Smooth muscle cell (in vitro differentiated cells): ENCODE results near the gene GNAS-AS1. TPM values are rescaled to one million over a fixed set of nuclear protein-coding genes. Genes with fewer than 3 reads are reported as not detected.

ENCODE experiments used
- DNase-seq: peaks from one replicate; lab custom pipeline; 2025; ENCODE audit not compliant: unreplicated experiment; lab: John Stamatoyannopoulos, UW
- H2AFZ ChIP-seq: fragments of 200-600 bp; sonication (generic); 2 replicates; pipeline ENCODE4 v1.6.0; 2016; ENCODE audit warnings: antibody characterized with exemption, low read depth, mild to moderate bottlenecking
- H3F3A ChIP-seq: fragments of 200-600 bp; sonication (generic); 2 replicates; pipeline ENCODE4 v1.6.0; 2017; ENCODE audit warnings: antibody characterized with exemption, low read depth
- H3K27ac ChIP-seq: fragments of 200-600 bp; sonication (generic); 2 replicates; pipeline ENCODE4 v1.5.1; 2016; ENCODE audit warnings: low read depth, mild to moderate bottlenecking
- H3K27me3 ChIP-seq: fragments of 200-600 bp; sonication (generic); 2 replicates; pipeline ENCODE4 v1.6.1; 2016; ENCODE audit warnings: low read depth, mild to moderate bottlenecking
- H3K36me3 ChIP-seq: fragments of 200-600 bp; sonication (generic); 2 replicates; pipeline ENCODE4 v1.5.1; 2016; ENCODE audit warnings: low read depth
- H3K4me1 ChIP-seq: fragments of 200-600 bp; sonication (generic); 2 replicates; pipeline ENCODE4 v1.5.1; 2016; ENCODE audit warnings: low read depth
- H3K4me2 ChIP-seq: fragments of 200-600 bp; sonication (generic); 2 replicates; pipeline ENCODE4 v1.6.0; 2016; ENCODE audit warnings: mild to moderate bottlenecking
- H3K4me3 ChIP-seq: fragments of 200-600 bp; sonication (generic); 2 replicates; pipeline ENCODE4 v1.5.1; 2016; ENCODE audit warnings: mild to moderate bottlenecking
- H3K79me2 ChIP-seq: fragments of 200-600 bp; sonication (generic); 2 replicates; pipeline ENCODE4 v1.6.0; 2016; ENCODE audit warnings: low read depth, mild to moderate bottlenecking
- H3K9ac ChIP-seq: fragments of 200-600 bp; sonication (generic); 2 replicates; pipeline ENCODE4 v1.6.0; 2016; ENCODE audit warnings: low read depth
- H3K9me3 ChIP-seq: fragments of 200-600 bp; sonication (generic); replicated peaks from 2 replicates; pipeline ENCODE4 v1.5.1; 2016; ENCODE audit warnings: low read depth
- H4K20me1 ChIP-seq: fragments of 200-600 bp; sonication (generic); 2 replicates; pipeline ENCODE4 v1.6.0; 2016; ENCODE audit warnings: low read depth
- WGBS: methylation state at CpG from one replicate; pipeline ENCODE4 v1.1.7; 2016; ENCODE audit warnings: low lambda C conversion rate; 5-methylcytosine and 5-hydroxymethylcytosine counted together
- polyA plus RNA-seq: library from polyadenylated mRNA; unstranded; fragments of >200 nt; fragmentation: Nextera tagmentation; extraction: Ambion mirVana; gene quantifications from 2 replicates; pipeline ENCODE4 v1.2.1, GENCODE V29; 2016
- total RNA-seq: library from RNA; depleted of rRNA; stranded (reverse); fragments of >200 nt; gene quantifications from 2 replicates; pipeline ENCODE4 v1.2.3, GENCODE V29; 2014
- TF ChIP-seq, protein P1 (sequence below): fragments of 200-600 bp; sonication (generic); IDR thresholded peaks from 2 replicates; pipeline ENCODE4 v1.5.1; 2017; ENCODE audit warnings: borderline replicate concordance, mild to moderate bottlenecking, antibody characterized with exemption; ENCODE audit not compliant: insufficient read depth, poor library complexity, severe bottlenecking

The GNAS-AS1 gene
- total and polyA plus RNA-seq, 2 experiments from 2014 or later = 0.40 TPM; not detected in 1

DNA sequence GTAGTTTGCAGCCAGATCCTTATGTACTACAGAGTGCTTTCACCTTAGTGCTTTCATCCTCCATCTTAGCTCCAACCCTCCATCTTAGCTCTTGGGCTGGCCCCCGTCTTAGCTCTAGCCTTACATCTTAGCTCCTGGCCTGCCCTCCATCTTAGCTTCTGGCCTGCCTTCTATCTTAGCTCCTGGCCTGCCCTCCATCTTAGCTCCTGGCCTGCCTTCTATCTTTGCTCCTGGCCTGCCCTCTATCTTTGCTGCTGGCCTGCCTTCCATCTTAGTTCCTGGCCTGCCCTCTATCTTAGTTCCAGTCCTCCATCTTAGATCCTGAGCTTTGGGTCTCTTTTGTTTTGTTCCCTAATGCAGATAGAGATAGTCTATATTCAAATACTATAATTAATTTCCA lies 23.8 kb upstream of the GNAS-AS1 start:
- Histone ChIP-seq H3K9ac (no peak overlapping the region), H3K79me2 (no peaks in the 10 kb centered on the region), H3K36me3 (no peaks in the 10 kb centered on the region), H4K20me1 (no peaks in the 10 kb centered on the region), H2AFZ (no peak overlapping the region), H3K4me2 (no peak overlapping the region), H3F3A (no peaks in the 10 kb centered on the region), H3K27me3 (no peaks in the 10 kb centered on the region), H3K4me1 (peaks cover 34% of the 10 kb centered on the region), H3K4me3 (no peak overlapping the region), H3K9me3 (no peaks in the 10 kb centered on the region), H3K27ac (no peak overlapping the region)
- TF ChIP-seq, protein P1, sequence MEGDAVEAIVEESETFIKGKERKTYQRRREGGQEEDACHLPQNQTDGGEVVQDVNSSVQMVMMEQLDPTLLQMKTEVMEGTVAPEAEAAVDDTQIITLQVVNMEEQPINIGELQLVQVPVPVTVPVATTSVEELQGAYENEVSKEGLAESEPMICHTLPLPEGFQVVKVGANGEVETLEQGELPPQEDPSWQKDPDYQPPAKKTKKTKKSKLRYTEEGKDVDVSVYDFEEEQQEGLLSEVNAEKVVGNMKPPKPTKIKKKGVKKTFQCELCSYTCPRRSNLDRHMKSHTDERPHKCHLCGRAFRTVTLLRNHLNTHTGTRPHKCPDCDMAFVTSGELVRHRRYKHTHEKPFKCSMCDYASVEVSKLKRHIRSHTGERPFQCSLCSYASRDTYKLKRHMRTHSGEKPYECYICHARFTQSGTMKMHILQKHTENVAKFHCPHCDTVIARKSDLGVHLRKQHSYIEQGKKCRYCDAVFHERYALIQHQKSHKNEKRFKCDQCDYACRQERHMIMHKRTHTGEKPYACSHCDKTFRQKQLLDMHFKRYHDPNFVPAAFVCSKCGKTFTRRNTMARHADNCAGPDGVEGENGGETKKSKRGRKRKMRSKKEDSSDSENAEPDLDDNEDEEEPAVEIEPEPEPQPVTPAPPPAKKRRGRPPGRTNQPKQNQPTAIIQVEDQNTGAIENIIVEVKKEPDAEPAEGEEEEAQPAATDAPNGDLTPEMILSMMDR = no peak
- DNase-seq = no peak
- 84% methylated on average over 1 of the region's 1 CpG for WGBS

DNA sequence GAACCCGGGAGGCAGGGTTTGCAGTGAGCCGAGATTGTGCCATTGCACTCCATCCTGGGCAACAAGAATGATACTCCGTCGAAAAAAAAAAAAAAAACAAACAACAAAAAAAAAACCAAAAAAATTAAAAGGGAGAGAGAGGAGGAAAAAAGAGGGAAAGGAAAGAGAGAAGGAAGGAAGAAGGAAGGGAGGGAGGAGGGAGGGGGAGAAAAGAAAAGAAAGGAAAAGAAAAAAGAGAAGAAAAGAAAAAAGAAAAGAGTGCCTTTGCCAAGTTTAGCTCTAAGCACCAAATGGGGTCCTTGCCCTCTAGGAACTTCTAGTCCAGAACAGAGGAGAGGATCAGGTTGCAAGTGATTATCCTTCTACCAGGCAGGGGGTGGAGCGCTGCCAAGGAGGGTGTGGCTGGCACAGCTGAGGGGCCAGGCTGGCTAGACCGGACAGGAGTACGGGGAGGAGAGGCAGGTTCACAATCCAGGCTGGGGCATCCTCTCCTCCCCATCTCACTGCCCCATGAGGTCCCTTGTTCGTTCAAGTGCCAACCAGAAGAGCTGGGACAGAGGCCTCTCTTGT lies 20.9 kb upstream of the GNAS-AS1 start:
- Histone ChIP-seq H2AFZ (no peak overlapping the region), H3K79me2 (no peaks in the 10 kb centered on the region), H3K9ac (no peak overlapping the region), H3K4me1 (peaks cover 14% of the 10 kb centered on the region), H3K4me2 (no peak overlapping the region), H3F3A (no peaks in the 10 kb centered on the region), H3K9me3 (no peaks in the 10 kb centered on the region), H4K20me1 (no peaks in the 10 kb centered on the region), H3K27me3 (no peaks in the 10 kb centered on the region), H3K27ac (no peak overlapping the region), H3K4me3 (no peak overlapping the region), H3K36me3 (no peaks in the 10 kb centered on the region)
- DNase-seq = no peak
- WGBS = 94% methylated on average over 8 of the region's 8 CpGs
- TF ChIP-seq, protein P1 = no peak

DNA sequence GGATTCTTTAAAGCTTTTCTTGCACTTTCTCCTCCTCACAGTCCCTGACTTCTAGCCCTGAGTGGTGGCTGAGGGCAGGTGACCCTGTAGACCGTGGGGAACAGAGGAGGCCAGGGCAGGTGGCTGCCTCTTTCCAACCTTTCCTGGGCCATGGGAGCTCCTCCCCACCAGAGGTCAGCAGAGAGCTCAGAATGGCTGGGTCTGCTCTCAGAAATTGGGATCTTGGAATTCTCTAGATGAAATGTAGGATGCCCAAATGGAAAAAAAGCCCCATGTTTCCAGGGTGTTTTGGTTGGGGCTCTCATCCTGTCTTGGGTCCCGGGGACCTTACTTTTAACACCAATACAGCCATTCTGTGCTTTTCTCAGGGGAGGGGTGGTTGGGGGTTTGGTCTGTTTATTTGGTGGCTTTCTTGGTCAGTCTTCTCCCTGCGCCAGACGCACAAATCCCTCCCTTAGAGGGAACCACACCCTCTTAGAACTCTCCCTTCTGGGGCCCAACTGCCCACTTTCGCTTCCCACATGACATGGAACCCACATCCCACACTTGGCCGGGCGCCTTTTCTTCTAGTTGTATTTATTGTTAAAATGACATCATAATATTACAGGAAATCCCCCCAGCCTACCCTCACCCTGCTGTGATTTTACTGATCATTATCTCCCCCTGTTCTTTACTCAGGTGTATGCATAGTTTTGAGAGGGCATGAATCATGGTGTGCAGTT lies 19.8 kb upstream of the GNAS-AS1 start:
- peak; percentile 16 for DNase-seq
- Histone ChIP-seq H3K4me3 (no peak overlapping the region), H3K79me2 (no peaks in the 10 kb centered on the region), H3K9ac (no peak overlapping the region), H3K4me1 (peaks cover 8% of the 10 kb centered on the region), H3K4me2 (no peak overlapping the region), H3K36me3 (no peaks in the 10 kb centered on the region), H3K9me3 (no peaks in the 10 kb centered on the region), H3K27ac (no peak overlapping the region), H3K27me3 (no peaks in the 10 kb centered on the region), H2AFZ (no peak overlapping the region), H3F3A (no peaks in the 10 kb centered on the region), H4K20me1 (no peaks in the 10 kb centered on the region)
- 61% methylated on average over 7 of the region's 7 CpGs for WGBS
- TF ChIP-seq, protein P1 = peak; percentile 87
